ENCODE results near the gene CDH24.

The CDH24 gene

GRCh38 chr14:23056956-23057756 lies at the start of gene CDH24:
Gene CDH24 (minus strand): TSS chr14:23057520. CDS start chr14:23055733, 1,787 bp downstream.
- no peak for DNase-seq (ENCODE audit: low read depth, low spot score)
- H3K27ac ChIP-seq, result peak within 1 kb of the TSS; percentile 47

GRCh38 chr14:23106747-23107045 lies 49.4 kb upstream of the CDH24 start:
- H3K27ac ChIP-seq, result no peak overlapping the region
- no peak for DNase-seq (ENCODE audit: low read depth, low spot score)

GRCh38 chr14:23105348-23105824 lies 48.1 kb upstream of the CDH24 start:
- no peak for DNase-seq (ENCODE audit: low read depth, low spot score)
- no peak overlapping the region for H3K27ac ChIP-seq

GRCh38 chr14:23104591-23105347 lies 47.4 kb upstream of the CDH24 start, which contains the start of gene CIROP:
Gene CIROP (minus strand): TSS chr14:23104989. CDS start chr14:23104920, 69 bp downstream.
- no peak within 1 kb of the TSS for H3K27ac ChIP-seq
- no peak for DNase-seq (ENCODE audit: low read depth, low spot score)

GRCh38 chr14:23104070-23104590 lies 46.8 kb upstream of the CDH24 start:
- DNase-seq (ENCODE audit: low read depth, low spot score), result no peak
- H3K27ac ChIP-seq, result no peak overlapping the region

GRCh38 chr14:23103581-23103980 lies 46.3 kb upstream of the CDH24 start:
- no peak for DNase-seq (ENCODE audit: low read depth, low spot score)
- no peak overlapping the region for H3K27ac ChIP-seq

- H3K27ac ChIP-seq, result no peak overlapping the region
These were observed 45.5 kb upstream of the CDH24 start for GRCh38 chr14:23102801-23103200.

GRCh38 chr14:23101986-23102625 lies 44.8 kb upstream of the CDH24 start:
- no peak overlapping the region for H3K27ac ChIP-seq
- DNase-seq (ENCODE audit: low read depth, low spot score), result no peak

More at GRCh38 chr14:23102801-23103200, 45.5 kb upstream of the CDH24 start:
- DNase-seq (ENCODE audit: low read depth, low spot score), result no peak

GRCh38 chr14:23101213-23101970 lies 44.1 kb upstream of the CDH24 start:
- no peak overlapping the region for H3K27ac ChIP-seq

GRCh38 chr14:23099212-23099861 lies 42.0 kb upstream of the CDH24 start:
- no peak overlapping the region for H3K27ac ChIP-seq
- no peak for DNase-seq (ENCODE audit: low read depth, low spot score)

More at GRCh38 chr14:23101213-23101970, 44.1 kb upstream of the CDH24 start:
- DNase-seq (ENCODE audit: low read depth, low spot score), result no peak

GRCh38 chr14:23097786-23098185 lies 40.5 kb upstream of the CDH24 start:
- H3K27ac ChIP-seq, result no peak overlapping the region

GRCh38 chr14:23095196-23096108 lies 38.1 kb upstream of the CDH24 start, which contains the start of gene C14orf119:
Gene C14orf119 (plus strand): TSS chr14:23095505. CDS start chr14:23097659, 2,154 bp downstream.
- DNase-seq (ENCODE audit: low read depth, low spot score), result peak; percentile 92
- H3K27ac ChIP-seq, result peak within 1 kb of the TSS; percentile 96

More at GRCh38 chr14:23097786-23098185, 40.5 kb upstream of the CDH24 start:
- DNase-seq (ENCODE audit: low read depth, low spot score), result no peak

- H3K27ac ChIP-seq, result peak within 1 kb of the TSS; percentile 96
- DNase-seq (ENCODE audit: low read depth, low spot score), result peak; percentile 20
These were observed 37.4 kb upstream of the CDH24 start, which contains the start of gene ACIN1 for GRCh38 chr14:23094666-23095195. Gene ACIN1 (minus strand): TSS chr14:23095136. CDS start chr14:23095112, 24 bp downstream.

GRCh38 chr14:23093991-23094665 lies 36.8 kb upstream of the CDH24 start:
- no peak for DNase-seq (ENCODE audit: low read depth, low spot score)
- peak overlapping the region; percentile 96 for H3K27ac ChIP-seq

- no peak for DNase-seq (ENCODE audit: low read depth, low spot score)
- H3K27ac ChIP-seq, result no peak overlapping the region
These were observed 36.2 kb upstream of the CDH24 start for GRCh38 chr14:23093526-23093925.

GRCh38 chr14:23093104-23093503 lies 35.8 kb upstream of the CDH24 start:
- no peak overlapping the region for H3K27ac ChIP-seq

More at GRCh38 chr14:23093104-23093503, 35.8 kb upstream of the CDH24 start:
- DNase-seq (ENCODE audit: low read depth, low spot score), result no peak

Measured in epithelial cell of prostate (primary cell).